Measurements from ENCODE around the gene RPS18. TPM values are rescaled to one million over a fixed set of nuclear protein-coding genes. Genes with fewer than 3 reads are reported as not detected.
"Not testable (repeated sequence)": the region's sequence is repeated elsewhere in the genome, so short reads cannot be mapped to it uniquely, and the experiment has no call there.

RPS18 gene
- total and polyA plus RNA-seq, 10 of the 15 experiments (the other 5 are each of a cell fraction or from before 2014, with no cell fraction given), result 4,228 to 20,828 (median 7,406) TPM

DNA sequence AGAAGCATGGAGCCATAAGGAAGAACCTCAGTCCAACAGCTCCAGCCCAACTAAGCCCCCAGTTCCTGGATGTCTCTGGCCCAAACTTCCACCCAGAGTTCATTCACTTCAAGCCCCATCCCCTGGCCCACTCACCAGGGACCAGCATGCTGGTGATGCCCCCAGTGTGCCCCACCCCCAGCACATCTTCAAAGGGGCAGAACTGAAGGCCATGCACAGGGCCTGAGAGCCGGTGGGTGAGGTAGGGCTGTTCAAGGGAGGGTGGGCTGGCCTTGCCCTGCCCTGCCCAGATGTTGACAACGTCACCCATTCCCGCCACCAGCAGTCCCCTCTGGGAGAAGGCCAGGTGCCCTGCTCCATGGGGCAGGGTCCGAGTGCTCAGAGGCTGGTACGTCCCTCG is 8.7 kb downstream of the RPS18 start:
- Histone ChIP-seq H2AFZ (ENCODE audit: control insufficient read depth, low read depth, low read length) (no peak overlapping the region), H3K4me3 (no peak overlapping the region), H3K79me2 (ENCODE audit: control insufficient read depth, insufficient read depth, low read length) (peaks cover 19% of the 10 kb centered on the region), H3K27ac (ENCODE audit: control insufficient read depth, insufficient read depth) (no peak overlapping the region; the same call in 1 of the 2 replicates), H3K9ac (ENCODE audit: control insufficient read depth, insufficient read depth, low read length) (no peak overlapping the region), H3K36me3 (ENCODE audit: control insufficient read depth in 2 of 2, insufficient read depth in 2 of 2, low read length in 1 of 2) (peaks cover 24 to 31% of the 10 kb centered on the region in 2 experiments; a peak in 3 of 4 replicates), H3K4me2 (ENCODE audit: control insufficient read depth, insufficient read depth) (no peak overlapping the region), H3K27me3 (replicated peaks in 1 of 2; ENCODE audit: control insufficient read depth in 2 of 2, insufficient read depth in 2 of 2, low read length in 1 of 2) (no peaks in the 10 kb centered on the region), H3K4me1 (ENCODE audit: control insufficient read depth, insufficient read depth, low read length) (peaks cover 15% of the 10 kb centered on the region), H3K9me3 (replicated peaks; ENCODE audit: control insufficient read depth, insufficient read depth, low read length) (no peaks in the 10 kb centered on the region), H4K20me1 (ENCODE audit: control insufficient read depth, insufficient read depth) (no peaks in the 10 kb centered on the region; the same call in 1 of the 2 replicates)
- ChIA-PET POLR2A (interaction anchor here (1.6 kb wide), 1 partner anchor 8 kb away, joined by 6 read pairs; the partner anchor contains the start of genes RPS18 and VPS52), RAD21 (ENCODE audit: unreplicated experiment) (interaction anchor here (0.5 kb wide), 1 partner anchor 65 kb away, joined by 3 read pairs; no protein-coding TSS in a partner anchor), SMC1A (ENCODE audit: uncharacterized antibody, unreplicated experiment) (no interaction called here), CTCF (no interaction called here)
- no peak for DNase-seq (ENCODE audit: low read depth, low spot score)
- TF ChIP-seq CREM (IDR thresholded peaks at IDR 0.05; ENCODE audit: low read depth) (no peak), RBBP5 (conservative IDR thresholded peaks at IDR 0.05) (no peak), IKZF2 (IDR thresholded peaks at IDR 0.05) (no peak), E2F8 (IDR thresholded peaks at IDR 0.05; ENCODE audit: low read depth, partially characterized antibody) (no peak), POLR2AphosphoS5 (IDR thresholded peaks at IDR 0.05; ENCODE audit: low read length) (no peak), EGR1 (IDR thresholded peaks at IDR 0.05; ENCODE audit: borderline replicate concordance in 1 of 2, low read depth in 2 of 2, low read length in 2 of 2) (no peak), ZBED1 (IDR thresholded peaks at IDR 0.05; ENCODE audit: borderline replicate concordance) (no peak), FOXK2 (IDR thresholded peaks at IDR 0.05) (no peak), SP1 (IDR thresholded peaks at IDR 0.05; ENCODE audit: low read depth, low read length) (no peak), ESRRA (IDR thresholded peaks at IDR 0.05; ENCODE audit: low read length) (no peak), GABPA (IDR thresholded peaks at IDR 0.05; ENCODE audit: low read depth) (no peak), KDM1A (IDR thresholded peaks at IDR 0.05; ENCODE audit: borderline replicate concordance) (no peak), ATF7 (IDR thresholded peaks at IDR 0.05; ENCODE audit: low read depth) (no peak), SPI1 (IDR thresholded peaks at IDR 0.05; ENCODE audit: borderline replicate concordance, insufficient read depth, low read depth, low read length) (no peak)
- TF ChIP-seq, protein P1, sequence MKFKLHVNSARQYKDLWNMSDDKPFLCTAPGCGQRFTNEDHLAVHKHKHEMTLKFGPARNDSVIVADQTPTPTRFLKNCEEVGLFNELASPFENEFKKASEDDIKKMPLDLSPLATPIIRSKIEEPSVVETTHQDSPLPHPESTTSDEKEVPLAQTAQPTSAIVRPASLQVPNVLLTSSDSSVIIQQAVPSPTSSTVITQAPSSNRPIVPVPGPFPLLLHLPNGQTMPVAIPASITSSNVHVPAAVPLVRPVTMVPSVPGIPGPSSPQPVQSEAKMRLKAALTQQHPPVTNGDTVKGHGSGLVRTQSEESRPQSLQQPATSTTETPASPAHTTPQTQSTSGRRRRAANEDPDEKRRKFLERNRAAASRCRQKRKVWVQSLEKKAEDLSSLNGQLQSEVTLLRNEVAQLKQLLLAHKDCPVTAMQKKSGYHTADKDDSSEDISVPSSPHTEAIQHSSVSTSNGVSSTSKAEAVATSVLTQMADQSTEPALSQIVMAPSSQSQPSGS (IDR thresholded peaks at IDR 0.05; ENCODE audit: low read length), result no peak
- intact Hi-C loops (cut with micrococcal nuclease; ENCODE audit: unreplicated experiment), result no loop called here
- in situ Hi-C loops (cut with MboI), result no loop called here
- FAIRE-seq, result no peak
- 85% methylated on average over 6 of the region's 6 CpGs for WGBS (ENCODE audit: insufficient coverage, insufficient replicate concordance, low lambda C conversion rate, missing lambda C conversion rate)
- no peak for ATAC-seq
- no TSS peak for BruUV-seq (replicated peaks)

DNA sequence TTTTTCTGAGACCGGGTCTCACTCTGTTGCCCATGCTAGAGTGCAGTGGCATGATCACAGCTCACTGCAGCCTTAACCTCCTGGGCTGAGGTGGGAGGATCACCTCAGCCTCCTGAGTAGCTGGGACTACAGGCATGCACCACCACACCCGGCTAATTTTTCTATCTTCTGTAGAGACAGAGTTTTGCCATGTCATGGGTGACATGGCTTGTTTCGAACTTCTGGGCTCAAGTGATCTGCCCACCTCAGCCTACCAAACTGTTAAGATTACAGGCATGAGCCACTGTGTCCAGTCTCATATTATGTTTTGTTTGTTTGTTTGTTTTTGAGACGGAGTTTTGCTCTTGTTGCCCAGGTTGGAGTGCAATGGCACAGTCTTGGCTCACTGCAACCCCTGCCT is 13.3 kb downstream of the RPS18 start:
- H4K20me1 ChIP-seq (ENCODE audit: control insufficient read depth, insufficient read depth); intact Hi-C loops (cut with micrococcal nuclease; ENCODE audit: unreplicated experiment); POLR2A ChIA-PET; SMC1A ChIA-PET (ENCODE audit: uncharacterized antibody, unreplicated experiment); in situ Hi-C loops (cut with MboI); H3K4me3 ChIP-seq; H3K27ac ChIP-seq (ENCODE audit: control insufficient read depth, insufficient read depth); ATAC-seq; H3K4me2 ChIP-seq (ENCODE audit: control insufficient read depth, insufficient read depth); RAD21 ChIA-PET (ENCODE audit: unreplicated experiment); CTCF ChIA-PET; DNase-seq (ENCODE audit: low read depth, low spot score); H3K27me3 ChIP-seq (replicated peaks in 1 of 2; ENCODE audit: control insufficient read depth in 2 of 2, insufficient read depth in 2 of 2, low read length in 1 of 2); H2AFZ ChIP-seq (ENCODE audit: control insufficient read depth, low read depth, low read length); H3K9ac ChIP-seq (ENCODE audit: control insufficient read depth, insufficient read depth, low read length); H3K9me3 ChIP-seq (replicated peaks; ENCODE audit: control insufficient read depth, insufficient read depth, low read length); H3K4me1 ChIP-seq (ENCODE audit: control insufficient read depth, insufficient read depth, low read length); BruUV-seq (replicated peaks); FAIRE-seq: not testable (repeated sequence)
- peaks cover 7 to 28% of the 10 kb centered on the region in 2 experiments; a peak in 3 of 4 replicates for H3K36me3 ChIP-seq (ENCODE audit: control insufficient read depth in 2 of 2, insufficient read depth in 2 of 2, low read length in 1 of 2)
- WGBS (ENCODE audit: insufficient coverage, insufficient replicate concordance, low lambda C conversion rate, missing lambda C conversion rate), result 100% methylated on average over 4 of the region's 4 CpGs
- peaks cover 23% of the 10 kb centered on the region for H3K79me2 ChIP-seq (ENCODE audit: control insufficient read depth, insufficient read depth, low read length)
